Measurements from ENCODE around the gene PPM1K.

The PPM1K gene

GRCh38 chr4:88216395-88216794 is 68.0 kb downstream of the PPM1K start:
- DNase-seq, result no peak

DNA sequence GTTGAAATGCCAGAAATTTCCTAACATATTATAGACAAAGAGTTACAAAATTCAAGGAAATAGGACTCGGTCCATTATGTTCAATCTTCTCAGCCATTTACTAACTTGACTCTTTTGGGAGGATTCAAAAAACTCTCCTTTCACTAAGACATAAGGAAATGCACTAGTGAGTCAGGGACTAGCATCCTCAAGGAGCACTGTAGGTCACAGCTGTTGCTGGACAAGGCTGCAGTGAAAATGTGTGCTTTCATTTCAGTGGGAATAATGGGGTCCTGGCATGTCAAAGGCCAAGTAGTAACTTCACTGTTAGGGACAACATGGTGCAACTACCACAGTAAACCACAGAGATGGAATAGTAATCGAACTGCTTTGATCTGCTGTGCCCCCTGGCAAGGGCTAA is 69.0 kb downstream of the PPM1K start:
- no peak for DNase-seq

GRCh38 chr4:88212253-88212561 is 72.2 kb downstream of the PPM1K start:
- no peak for DNase-seq

DNA sequence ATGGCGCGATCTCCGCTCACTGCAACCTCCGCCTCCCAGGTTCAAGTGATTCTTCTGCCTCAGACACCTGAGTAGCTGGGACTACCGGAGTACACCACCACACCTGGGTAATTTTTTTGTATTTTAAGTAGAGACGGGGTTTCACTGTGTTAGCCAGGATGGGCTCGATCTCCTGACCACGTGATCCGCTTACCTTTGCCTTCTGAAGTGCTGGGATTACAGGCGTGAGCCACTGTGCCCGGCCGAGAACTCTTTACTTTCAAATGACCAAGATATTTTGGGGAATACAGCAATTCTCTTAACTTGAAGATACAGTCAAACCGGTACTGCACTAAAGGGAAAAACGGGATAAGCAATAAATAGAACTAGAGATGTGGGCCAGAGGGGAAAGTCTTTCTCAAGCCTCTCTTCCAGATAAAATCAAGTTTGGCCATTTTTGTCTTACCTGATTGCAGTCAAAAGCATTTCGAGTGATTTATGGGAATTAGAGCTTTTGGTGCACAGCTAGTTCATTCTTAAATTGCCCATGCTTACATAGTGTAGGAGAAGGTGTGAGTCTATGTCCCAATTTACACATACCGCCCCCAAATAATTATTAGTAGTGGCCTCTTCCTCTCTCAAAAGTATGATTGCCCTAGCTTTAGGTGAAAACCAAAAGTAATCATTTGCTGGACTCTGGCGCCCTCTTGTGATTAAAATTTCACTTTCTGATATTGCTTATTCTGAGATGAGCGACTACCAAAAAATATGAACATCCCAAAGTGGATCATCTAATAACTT is 72.7 kb downstream of the PPM1K start:
- DNase-seq, result peak; percentile 48 to 62

- no peak for DNase-seq
Observed at GRCh38 chr4:88208156-88208555, 76.2 kb downstream of the PPM1K start.

Measured in NCI-H446 (cell line).